ENCODE measurements around the gene GLIS2. TPM values are rescaled to one million over a fixed set of nuclear protein-coding genes. Genes with fewer than 3 reads are reported as not detected.

Gene GLIS2
- polyA plus RNA-seq, 2 of the 4 experiments (the other 2 are of a cell fraction), result 5.5 to 15.8 TPM

DNA sequence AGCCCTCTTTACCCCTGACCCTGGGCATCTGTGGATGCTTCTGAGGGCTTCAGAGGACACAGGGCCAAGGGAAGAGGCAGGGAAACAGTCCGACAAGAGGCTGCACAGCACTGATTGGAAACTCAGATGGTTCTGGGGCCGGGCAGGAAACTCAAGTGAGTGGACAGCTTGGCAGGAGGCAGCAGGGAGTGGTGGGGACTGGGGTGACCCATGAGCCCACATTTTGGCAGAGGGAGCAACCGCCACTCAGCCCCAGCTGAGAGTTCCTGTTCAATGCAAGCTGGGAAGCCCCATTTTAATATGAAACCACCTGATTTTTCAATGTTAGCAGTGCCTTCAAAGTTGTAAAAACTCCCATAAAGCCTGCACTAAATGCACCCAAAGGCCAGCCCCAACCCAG, 54.3 kb downstream of the GLIS2 start:
- TF ChIP-seq MAFK (IDR thresholded peaks at IDR 0.05; ENCODE audit: partially characterized antibody) (no peak), RARB (CRISPR knock-in tag; IDR thresholded peaks at IDR 0.05) (no peak), CHD4 (IDR thresholded peaks at IDR 0.05; ENCODE audit: borderline replicate concordance) (no peak), HOXA7 (CRISPR knock-in tag; IDR thresholded peaks at IDR 0.05) (no peak), ZSCAN20 (CRISPR knock-in tag; IDR thresholded peaks at IDR 0.05) (no peak), EP300 (IDR thresholded peaks at IDR 0.05) (no peak), RAD21 (conservative IDR thresholded peaks at IDR 0.05 in 1 of 2, IDR thresholded peaks at IDR 0.05 in 1 of 2) (no peak), GATA3 (IDR thresholded peaks at IDR 0.05; ENCODE audit: borderline replicate concordance) (no peak), JUN (IDR thresholded peaks at IDR 0.05) (no peak)
- TF ChIP-seq, protein P1, sequence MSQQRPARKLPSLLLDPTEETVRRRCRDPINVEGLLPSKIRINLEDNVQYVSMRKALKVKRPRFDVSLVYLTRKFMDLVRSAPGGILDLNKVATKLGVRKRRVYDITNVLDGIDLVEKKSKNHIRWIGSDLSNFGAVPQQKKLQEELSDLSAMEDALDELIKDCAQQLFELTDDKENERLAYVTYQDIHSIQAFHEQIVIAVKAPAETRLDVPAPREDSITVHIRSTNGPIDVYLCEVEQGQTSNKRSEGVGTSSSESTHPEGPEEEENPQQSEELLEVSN (IDR thresholded peaks at IDR 0.05; ENCODE audit: borderline replicate concordance, low read depth), result no peak
- TF ChIP-seq, protein P2, sequence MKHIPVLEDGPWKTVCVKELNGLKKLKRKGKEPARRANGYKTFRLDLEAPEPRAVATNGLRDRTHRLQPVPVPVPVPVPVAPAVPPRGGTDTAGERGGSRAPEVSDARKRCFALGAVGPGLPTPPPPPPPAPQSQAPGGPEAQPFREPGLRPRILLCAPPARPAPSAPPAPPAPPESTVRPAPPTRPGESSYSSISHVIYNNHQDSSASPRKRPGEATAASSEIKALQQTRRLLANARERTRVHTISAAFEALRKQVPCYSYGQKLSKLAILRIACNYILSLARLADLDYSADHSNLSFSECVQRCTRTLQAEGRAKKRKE (CRISPR knock-in tag; IDR thresholded peaks at IDR 0.05; ENCODE audit: low read depth), result no peak
- no peak for DNase-seq (ENCODE audit: low read depth in 1 of 2, low spot score in 1 of 2)
- Histone ChIP-seq H3K4me3 (no peak overlapping the region), H3K4me2 (no peak overlapping the region), H3K9me3 (no peaks in the 10 kb centered on the region), H3K4me1 (peaks cover 48% of the 10 kb centered on the region), H3K27ac (no peak overlapping the region)
- ChIA-PET POLR2A (no interaction called here), CTCF (interaction anchor here (2.1 to 14.1 kb wide), 5 partner anchors 8 to 116 kb away, joined by 11 to 833 read pairs (median 16); no protein-coding TSS in a partner anchor)
- FAIRE-seq, result no peak
- no peak for ATAC-seq
- 91% methylated on average over 3 of the region's 3 CpGs for WGBS (ENCODE audit: missing lambda C conversion rate)

DNA sequence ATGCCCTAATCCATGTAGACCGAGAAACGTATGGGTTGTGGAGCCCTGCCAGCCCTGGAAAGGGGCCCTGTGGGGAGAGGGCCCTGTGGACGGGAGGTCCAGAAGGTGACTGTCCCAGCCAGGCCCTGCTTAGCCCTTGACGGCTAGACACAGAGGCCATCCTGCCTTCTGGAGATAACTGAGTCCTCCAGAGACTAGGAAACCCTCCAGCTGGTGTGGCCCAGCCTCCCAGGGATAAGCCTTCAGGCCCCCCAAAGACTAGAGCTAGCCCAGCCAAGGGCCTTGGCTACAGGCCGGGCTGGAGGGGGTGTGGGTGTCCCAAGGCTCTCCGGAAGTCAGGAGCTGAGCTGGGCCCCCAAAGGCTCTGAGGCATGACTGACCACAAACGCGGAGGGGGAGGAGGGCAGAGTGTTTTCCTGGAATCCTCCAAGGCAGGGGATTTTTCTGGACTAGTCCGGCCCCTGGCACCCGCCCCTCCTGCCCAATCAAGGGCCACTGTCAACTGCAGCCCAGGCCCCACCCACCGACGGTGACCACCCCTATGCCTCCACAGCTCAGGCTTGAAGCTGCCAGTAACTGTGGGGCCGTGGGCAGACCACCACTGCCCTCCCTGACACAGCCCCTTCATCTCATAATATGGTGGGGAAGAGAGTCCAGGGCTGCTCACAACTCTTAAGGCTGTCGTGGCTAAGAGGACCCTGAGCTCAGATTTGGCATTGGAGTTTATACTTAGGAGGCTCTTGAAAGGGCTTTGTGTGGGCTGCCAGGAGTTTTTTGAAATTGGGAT, 54.9 kb downstream of the GLIS2 start:
- no peak for DNase-seq (ENCODE audit: low read depth in 1 of 2, low spot score in 1 of 2)
- POLR2A ChIA-PET, result interaction anchor here (0.9 kb wide), 1 partner anchor 12 kb away, joined by 3 read pairs; no protein-coding TSS in a partner anchor
- ATAC-seq, result no peak
- TF ChIP-seq CBX8 (IDR thresholded peaks at IDR 0.05) (no peak), HOXB5 (CRISPR knock-in tag; IDR thresholded peaks at IDR 0.05) (no peak), POLR2A (IDR thresholded peaks at IDR 0.05; ENCODE audit: low read length) (no peak), RARB (CRISPR knock-in tag; IDR thresholded peaks at IDR 0.05) (no peak), HDAC2 (IDR thresholded peaks at IDR 0.05) (no peak), ZNF302 (CRISPR knock-in tag; IDR thresholded peaks at IDR 0.05) (no peak), ZFP36 (IDR thresholded peaks at IDR 0.05; ENCODE audit: borderline replicate concordance, partially characterized antibody) (no peak), TFCP2L1 (CRISPR knock-in tag; IDR thresholded peaks at IDR 0.05) (no peak), ZC3H11A (IDR thresholded peaks at IDR 0.05) (no peak), RCOR1 (IDR thresholded peaks at IDR 0.05; ENCODE audit: low read depth, low read length) (no peak), HEYL (CRISPR knock-in tag; IDR thresholded peaks at IDR 0.05) (no peak), BHLHE40 (IDR thresholded peaks at IDR 0.05; ENCODE audit: low read depth, low read length) (no peak), NPAS2 (CRISPR knock-in tag; IDR thresholded peaks at IDR 0.05; ENCODE audit: borderline replicate concordance) (no peak), CHD4 (IDR thresholded peaks at IDR 0.05; ENCODE audit: borderline replicate concordance) (no peak), FOSL2 (IDR thresholded peaks at IDR 0.05) (no peak), FOSL2 (CRISPR knock-in tag; IDR thresholded peaks at IDR 0.05) (no peak), FOXS1 (CRISPR knock-in tag; IDR thresholded peaks at IDR 0.05) (no peak), EHF (CRISPR knock-in tag; IDR thresholded peaks at IDR 0.05) (no peak), PHF8 (IDR thresholded peaks at IDR 0.05; ENCODE audit: borderline replicate concordance, low read depth) (no peak)
- TF ChIP-seq, protein P3, sequence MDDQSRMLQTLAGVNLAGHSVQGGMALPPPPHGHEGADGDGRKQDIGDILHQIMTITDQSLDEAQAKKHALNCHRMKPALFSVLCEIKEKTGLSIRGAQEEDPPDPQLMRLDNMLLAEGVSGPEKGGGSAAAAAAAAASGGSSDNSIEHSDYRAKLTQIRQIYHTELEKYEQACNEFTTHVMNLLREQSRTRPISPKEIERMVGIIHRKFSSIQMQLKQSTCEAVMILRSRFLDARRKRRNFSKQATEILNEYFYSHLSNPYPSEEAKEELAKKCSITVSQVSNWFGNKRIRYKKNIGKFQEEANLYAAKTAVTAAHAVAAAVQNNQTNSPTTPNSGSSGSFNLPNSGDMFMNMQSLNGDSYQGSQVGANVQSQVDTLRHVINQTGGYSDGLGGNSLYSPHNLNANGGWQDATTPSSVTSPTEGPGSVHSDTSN (IDR thresholded peaks at IDR 0.05), result no peak
- TF ChIP-seq, protein P4, sequence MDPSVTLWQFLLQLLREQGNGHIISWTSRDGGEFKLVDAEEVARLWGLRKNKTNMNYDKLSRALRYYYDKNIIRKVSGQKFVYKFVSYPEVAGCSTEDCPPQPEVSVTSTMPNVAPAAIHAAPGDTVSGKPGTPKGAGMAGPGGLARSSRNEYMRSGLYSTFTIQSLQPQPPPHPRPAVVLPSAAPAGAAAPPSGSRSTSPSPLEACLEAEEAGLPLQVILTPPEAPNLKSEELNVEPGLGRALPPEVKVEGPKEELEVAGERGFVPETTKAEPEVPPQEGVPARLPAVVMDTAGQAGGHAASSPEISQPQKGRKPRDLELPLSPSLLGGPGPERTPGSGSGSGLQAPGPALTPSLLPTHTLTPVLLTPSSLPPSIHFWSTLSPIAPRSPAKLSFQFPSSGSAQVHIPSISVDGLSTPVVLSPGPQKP (IDR thresholded peaks at IDR 0.05; ENCODE audit: low read depth, low read length), result no peak
- FAIRE-seq, result no peak
- peaks cover 54% of the 10 kb centered on the region for H3K4me1 ChIP-seq
- WGBS (ENCODE audit: missing lambda C conversion rate), result 80% methylated on average over 12 of the region's 14 CpGs
- peak overlapping the region; percentile 97; the same call in 2 of the 3 replicates for H3K4me2 ChIP-seq
- no peak overlapping the region; the same call in 2 of the 3 replicates for H3K4me3 ChIP-seq
- no peaks in the 10 kb centered on the region for H3K9me3 ChIP-seq
- CTCF ChIA-PET, result interaction anchor here (0.5 to 14.1 kb wide), 5 partner anchors 11 to 117 kb away, joined by 3 to 833 read pairs (median 16); no protein-coding TSS in a partner anchor
- no peak overlapping the region for H3K27ac ChIP-seq

All from A549 (cell line).